ENCODE results near the gene ASB8.
"Not testable (repeated sequence)": the region's sequence is repeated elsewhere in the genome, so short reads cannot be mapped to it uniquely, and the experiment has no call there.

Gene ASB8

DNA sequence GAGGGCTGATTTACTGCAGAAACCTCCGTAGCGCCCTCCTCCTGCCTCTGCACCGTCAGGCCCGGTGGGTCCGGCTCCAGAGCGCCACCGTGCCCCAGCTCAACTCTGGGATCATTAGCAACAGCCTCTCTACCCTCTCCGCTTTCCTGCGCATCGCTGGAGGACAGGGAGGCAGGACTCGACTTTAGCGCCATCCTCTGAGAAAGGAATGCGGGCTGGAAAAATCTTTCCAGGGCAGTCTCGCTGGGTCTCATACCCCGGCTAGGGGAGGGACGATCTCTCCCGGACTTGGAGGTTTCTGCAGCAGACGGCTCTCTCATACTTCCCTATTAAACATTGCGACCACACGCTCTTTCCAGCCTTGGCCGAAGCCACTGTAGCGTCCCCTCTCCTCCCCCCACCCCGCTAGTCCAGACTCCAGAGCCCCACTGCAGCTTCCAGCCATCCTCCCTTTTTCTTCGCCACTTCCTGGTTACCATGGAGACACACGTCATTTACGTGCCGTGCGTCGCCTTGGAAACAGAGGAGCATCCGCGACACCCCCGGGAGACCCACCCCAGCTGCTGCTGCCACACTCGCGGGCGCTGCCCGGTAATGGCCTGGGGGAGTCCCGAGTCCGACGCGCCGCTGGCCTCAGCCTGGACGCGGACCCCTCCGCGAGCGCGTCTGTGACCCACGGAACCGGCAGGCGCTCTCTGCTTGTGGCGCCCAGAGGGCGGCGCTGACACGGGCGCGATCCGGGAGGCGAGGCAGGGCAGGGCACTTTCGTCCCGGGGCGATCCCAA lies 26.0 kb upstream of the ASB8 start, which contains the start of gene CCDC184:
Gene CCDC184, plus strand, starts transcription at position 554 of the 785 bp plus-strand sequence. CDS start 479 bp downstream, outside the sequence.
- DNase-seq (ENCODE audit: low read depth in 2 of 2), result peak in 1 of 2 donors; percentile 42

DNA sequence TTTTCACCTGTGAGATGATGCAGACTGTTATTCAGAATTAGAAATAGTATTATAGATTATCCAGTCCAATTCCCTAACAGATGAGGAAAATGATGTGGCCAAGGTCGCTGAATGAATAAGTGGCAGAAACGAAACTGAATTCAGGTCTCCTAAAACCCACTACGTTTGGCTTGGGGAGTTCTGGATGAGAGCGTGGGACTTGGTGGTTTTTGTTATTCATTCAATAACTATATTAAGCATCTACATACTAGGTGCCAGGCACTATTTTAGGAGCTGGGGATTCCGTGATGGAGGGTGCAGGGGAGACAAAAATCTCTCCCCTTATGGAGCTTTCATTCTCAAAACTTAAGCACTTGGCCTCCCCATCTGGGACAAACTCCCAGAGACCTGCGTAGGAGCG lies 25.3 kb upstream of the ASB8 start:
- no peak for DNase-seq (ENCODE audit: low read depth in 2 of 2)

DNA sequence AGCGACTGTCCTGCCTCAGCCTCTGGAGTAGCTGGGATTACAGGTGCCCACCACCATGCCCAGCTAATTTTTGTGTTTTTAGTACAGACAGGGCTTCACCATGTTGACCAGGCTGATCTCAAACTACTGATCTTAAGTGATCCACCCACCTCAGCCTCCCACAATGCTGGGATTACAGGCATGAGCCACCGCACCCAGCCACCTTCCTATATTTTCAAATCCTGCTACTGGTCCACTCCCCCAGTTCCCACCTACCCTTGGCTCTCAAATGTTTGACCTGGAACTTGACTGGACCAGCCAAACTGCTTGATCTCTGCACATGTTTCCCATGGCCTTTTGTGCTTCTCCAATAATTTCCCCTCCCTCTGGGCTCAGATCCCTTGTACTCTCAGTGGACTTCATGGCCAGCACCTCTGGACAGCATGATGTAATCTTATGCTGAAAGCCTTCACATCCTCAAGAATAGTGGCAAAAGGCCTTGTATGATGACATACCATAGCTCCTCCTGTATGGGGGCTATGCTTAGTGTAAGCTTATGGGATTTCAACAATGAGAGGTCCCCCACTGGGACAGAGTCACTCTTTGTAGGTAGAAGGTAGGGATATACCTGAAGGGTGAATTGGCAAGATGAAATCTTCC lies 23.7 kb upstream of the ASB8 start:
- no peak for DNase-seq (ENCODE audit: low read depth in 2 of 2)

DNA sequence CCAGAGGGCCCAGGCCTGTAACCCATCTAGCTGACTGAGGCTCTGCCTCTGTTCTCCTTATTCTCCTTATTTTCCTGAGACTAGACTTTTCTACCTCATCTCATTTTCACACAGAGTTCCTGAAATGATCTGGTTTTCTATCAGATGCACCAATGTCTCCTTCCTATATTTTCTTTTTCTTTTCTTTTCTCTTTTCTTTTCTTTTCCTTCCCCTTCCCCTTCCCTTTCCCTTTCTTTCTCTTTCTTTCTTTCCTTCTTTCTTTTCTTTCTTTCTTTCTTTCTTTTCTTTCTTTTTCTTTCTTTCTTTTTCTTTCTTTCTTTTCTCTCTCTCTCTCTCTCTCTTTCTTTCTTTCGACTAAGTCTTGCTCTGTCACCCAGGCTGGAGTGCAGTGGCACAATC lies 23.1 kb upstream of the ASB8 start:
- no peak for DNase-seq (ENCODE audit: low read depth in 2 of 2)

DNA sequence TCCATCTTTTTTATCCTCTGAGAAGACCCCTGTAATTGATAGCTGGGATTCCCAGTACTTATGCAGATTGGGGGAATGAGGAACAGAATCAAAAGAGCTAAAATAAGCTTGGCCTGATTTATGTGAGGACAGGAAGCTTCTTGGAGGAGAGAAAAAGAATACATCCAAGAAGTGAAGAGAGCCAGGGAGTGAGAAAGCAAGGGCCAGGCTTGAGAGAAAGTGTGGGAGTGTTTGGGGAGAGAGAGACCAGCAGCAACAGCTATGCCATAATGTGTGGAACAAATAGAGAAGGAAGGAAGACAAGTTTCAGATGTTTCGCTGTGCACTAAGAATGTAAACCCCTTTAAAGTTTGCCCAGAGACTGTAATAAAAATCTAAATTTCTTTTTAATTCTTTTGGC lies 22.2 kb upstream of the ASB8 start:
- no peak for DNase-seq (ENCODE audit: low read depth in 2 of 2)

DNA sequence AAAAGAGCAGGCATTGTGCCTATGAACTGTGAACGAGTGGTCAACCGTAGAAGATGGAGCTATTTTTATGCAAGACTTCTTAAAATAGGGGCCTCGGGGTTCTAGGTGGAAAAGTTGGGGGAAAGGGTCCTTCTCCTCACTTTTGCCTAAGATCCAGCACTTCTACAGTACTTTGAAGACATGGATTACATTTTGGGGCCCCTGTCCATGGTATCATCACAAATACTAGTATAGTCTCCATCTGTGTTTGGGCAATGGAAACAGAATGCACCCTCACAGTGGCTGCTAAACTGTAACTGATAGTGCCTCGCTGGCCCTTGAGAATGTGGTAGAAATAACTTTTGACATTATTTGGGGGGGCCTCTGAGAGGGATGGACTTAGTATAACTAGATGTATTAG lies 20.7 kb upstream of the ASB8 start:
- no peak for DNase-seq (ENCODE audit: low read depth in 2 of 2)

DNA sequence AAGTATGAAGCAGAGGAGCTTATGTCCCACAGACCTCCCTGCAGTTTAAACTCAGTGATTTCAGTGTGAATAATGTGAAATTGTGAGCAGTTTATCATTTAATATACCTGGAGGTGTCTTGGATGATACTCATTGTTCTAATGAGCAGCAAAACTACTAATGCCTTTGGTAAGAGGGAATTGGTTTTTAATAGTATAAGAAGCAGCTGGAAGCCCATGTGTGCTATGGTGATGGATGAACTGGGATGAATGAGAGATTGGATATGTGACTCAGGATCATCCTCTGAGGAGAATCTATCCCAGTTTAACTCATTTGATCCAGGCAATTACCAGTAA lies 19.1 kb upstream of the ASB8 start:
- no peak for DNase-seq (ENCODE audit: low read depth in 2 of 2)

DNA sequence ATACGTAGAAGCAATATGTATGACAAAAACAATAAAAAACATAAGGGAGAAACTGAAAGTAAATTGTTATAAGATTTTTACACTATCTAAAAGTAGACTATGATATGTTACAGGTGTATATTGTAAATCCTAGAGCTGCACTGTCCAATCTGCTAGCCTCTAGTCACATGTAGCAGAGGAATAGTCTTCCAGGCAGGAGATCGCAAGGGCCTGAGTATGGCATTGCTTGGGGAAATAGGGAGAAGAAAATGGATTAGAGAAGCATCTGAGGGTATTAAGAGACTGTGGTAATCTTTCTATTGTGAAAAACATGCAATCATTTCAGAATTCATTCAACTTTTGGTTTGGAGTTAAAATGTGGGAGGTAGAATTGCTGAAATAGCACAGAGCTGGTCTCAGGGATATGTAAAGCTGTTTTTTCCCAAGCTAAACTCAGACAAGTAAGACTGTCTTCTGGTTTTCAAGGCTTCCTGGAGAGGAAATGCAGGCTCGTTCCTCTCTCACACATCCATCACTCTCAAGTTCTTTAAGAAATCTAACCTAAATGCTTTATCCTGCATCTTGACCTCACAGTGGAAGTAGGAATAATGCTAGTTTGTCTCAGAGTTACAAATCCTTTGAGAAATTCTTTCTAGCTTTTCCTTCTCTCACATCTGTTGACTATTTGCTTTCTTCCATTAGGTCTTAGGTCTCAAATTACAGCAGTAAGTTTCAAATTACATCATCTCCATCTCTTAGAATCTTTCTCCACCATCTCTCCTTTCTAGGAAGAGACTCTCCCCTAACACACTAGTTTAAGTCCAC lies 18.5 kb upstream of the ASB8 start:
- DNase-seq (ENCODE audit: low read depth in 2 of 2), result no peak

DNA sequence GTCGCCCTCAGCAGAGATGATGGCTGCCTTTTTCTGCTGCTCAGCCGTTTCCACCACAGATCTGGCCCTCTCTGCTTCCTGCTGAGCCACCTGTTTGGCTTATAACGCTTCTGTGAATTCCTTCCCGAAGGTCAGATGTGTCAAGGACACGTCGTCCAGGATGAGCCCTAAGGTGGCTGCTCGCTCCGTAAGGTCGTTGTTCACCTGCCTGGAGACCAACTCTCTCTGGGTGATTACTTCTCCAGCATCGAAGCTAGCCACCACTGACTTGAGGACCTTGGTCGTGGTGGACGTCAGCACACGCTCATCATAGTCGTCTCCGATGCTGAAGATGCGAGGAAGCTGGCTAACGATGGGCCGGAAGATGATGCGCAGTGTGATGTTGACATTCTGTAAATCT lies 11.7 kb upstream of the ASB8 start:
- DNase-seq (ENCODE audit: low read depth in 2 of 2), result no peak

DNA sequence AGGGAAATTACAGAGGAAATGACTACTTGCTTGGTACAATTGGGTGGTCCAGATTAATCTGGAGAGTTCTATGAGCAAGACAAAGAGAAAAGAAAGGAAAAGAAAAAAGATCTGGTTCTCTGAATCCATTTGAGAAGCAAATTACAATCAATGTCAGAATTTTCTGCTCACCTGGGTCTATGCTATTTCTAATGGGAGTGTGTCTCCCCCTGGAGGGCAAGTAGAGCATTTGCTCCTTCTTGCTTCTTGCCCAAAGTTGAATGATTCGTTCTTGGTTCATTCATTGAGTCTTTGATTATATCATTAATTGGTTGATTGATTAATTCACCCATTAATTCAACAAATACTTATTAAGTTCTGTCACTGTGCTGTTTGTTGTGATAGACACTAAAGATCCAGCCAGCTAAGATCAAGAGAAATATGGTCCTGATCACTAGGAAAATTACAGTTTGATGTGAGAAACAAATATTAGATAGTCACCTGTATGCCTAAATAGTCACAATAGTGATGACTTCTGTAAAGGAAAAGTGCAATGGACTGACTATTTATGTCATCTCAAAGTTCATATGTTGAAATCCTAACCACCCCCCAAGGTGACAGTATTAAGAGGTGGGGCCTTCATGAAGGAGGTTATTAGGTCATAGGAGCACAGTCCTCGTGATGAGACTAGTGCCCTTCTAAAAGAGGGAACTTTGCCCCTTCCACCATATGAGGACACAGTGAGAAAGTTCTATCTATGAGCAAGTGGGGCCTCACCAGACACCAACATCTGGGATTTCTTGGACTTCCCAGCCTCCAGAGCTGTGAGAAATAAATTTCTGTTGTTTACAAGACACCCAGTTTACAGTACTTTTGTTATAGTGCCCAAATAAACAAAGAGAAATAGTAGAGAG lies 8.0 kb upstream of the ASB8 start:
- no peak for DNase-seq (ENCODE audit: low read depth in 2 of 2)

DNA sequence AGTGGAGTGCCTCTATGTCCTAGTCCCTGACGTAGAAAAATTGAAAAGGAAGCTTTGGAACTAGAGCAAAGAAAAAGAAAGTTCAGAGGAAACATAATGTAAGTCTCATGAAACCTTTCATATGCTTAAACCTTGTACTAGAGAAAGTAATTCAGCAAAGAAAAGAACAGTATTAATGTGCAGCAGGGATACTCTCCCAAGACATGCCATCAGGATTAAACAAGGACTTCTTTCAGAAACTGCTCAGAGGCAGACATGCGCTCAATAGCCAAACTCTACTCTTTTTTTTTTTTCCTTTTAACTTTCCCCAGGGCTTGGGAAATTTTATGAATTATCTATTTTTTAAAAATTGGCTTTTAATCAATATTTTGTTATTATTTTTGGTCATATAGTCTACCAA lies 7.1 kb upstream of the ASB8 start:
- DNase-seq (ENCODE audit: low read depth in 2 of 2), result no peak

DNA sequence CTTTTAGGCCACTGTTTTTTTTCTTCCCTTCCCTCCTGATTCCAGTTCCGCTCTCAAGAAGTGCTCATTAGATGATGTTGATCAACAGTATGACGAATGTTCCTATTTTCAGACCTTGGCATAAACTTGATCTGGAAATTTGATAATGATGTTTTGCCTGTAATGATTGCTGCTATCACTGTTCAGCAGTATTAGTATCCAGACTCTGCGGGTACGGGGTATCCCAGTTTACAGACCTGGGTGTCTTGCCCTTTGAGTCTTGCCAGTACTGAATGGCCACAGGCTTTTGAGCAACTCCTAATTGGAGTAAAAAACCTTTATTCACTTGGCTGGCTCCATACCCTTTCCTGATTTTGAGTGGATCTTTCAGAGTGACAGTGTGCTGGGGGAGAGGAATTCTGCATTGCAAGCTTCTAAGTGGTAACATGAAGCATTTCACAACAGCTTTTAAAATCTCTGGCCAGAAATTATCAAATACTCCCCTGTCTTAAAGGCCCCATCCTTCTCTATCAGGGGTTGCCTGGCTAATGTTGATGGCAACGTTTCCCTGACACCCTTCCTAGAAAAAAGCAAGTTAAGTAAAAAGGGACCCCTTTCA lies 5.9 kb upstream of the ASB8 start:
- DNase-seq (ENCODE audit: low read depth in 2 of 2), result no peak

DNA sequence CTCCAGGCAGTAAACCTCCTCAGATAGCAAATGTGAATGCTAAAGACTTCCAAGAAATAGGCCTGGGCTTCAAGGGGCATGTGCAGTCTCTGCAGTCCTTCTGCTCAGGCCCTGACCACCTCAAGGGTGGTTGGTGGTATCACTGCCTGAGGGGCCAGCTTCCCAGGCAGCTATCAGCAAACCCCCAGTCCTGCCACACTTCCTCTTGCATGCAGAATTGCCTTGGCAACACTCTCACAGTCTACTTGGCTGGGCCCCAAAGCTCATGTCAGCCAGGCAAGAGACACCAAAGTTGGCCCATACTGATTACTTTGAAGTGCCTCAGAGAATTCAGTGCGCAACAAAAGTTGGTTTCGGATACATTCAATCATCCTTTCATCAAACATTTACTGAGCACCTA lies 3.5 kb upstream of the ASB8 start:
- DNase-seq (ENCODE audit: low read depth in 2 of 2), result no peak

DNA sequence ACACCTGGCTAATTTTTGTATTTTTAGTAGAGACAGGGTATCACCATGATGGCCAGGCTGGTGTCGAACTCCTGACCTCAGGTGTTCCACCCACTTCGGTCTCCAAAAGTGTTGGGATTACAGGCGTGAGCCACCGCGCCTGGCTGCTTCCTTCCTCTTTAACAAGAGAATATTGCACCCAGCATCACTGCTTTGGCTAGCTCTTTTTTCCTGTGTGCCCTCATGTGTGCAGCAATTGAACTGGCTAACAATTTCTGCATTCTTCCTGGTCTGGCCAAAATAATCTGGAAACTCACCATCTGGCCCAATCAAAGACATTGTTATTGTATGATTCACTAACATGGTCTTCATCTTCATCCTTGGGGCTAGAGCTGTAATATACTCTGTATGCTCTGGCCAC lies 2.7 kb upstream of the ASB8 start:
- no peak for DNase-seq (ENCODE audit: low read depth in 2 of 2)

DNA sequence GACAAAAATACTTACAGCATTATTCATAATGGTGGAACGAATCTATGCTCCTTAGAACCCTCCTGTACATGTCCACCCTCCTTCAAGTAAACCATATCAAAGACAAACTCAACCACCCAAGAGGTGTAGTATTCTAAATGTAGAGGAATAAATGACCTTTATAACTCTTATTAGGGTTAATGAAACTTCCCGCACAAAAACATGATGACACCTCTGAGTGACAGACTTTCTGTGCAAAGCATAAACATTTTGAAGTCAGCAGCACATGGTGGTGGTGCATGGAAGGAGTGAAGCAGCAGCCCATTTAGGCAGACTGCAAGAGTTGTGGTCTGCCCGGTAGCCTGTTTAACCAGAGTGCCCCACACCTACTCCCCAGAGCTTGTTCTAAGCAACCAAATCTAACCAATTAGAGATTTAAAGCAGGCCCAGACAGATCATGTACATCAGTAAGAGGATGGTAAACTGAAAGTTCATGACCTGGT lies 615 bp upstream of the ASB8 start:
- no peak for DNase-seq (ENCODE audit: low read depth in 2 of 2)

DNA sequence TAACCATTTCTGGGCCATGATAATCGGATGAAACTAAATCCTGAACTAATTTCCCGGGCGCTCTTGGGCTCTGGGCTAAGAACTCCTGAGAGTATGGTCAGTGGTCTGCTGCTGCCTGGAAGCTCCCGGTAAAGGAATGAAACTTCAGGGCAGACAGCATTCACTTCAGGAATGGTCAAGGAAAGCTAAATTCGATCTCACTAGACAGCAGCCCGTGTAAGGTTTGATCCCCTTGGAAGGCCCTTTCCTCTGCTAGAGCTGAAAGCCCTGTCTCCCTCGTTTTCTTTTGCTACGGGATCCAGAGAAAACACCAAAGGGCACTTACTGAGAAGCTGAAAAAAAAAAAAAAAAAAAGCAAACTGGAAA lies 680 bp downstream of the ASB8 start:
- DNase-seq (ENCODE audit: low read depth in 2 of 2), result no peak

DNA sequence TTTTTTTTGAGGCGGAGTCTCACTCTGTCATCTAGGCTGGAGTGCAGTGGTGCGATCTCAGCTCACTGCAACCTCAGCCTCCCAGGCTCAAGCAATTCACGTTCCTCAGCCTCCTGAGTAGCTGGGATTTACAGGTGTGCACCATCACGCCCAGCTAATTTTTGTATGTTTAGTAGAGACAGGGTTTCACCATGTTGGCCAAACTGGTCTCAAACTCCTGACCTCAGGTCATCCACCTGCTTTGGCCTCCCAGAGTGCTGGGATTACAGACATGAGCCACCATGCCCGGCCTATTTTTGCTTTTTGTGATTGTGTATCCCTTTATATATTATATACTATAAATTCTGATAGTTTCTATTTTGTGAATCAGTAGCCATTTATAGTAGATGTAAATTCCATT lies 1.5 kb downstream of the ASB8 start:
- DNase-seq (ENCODE audit: low read depth in 2 of 2), result not testable (repeated sequence)

DNA sequence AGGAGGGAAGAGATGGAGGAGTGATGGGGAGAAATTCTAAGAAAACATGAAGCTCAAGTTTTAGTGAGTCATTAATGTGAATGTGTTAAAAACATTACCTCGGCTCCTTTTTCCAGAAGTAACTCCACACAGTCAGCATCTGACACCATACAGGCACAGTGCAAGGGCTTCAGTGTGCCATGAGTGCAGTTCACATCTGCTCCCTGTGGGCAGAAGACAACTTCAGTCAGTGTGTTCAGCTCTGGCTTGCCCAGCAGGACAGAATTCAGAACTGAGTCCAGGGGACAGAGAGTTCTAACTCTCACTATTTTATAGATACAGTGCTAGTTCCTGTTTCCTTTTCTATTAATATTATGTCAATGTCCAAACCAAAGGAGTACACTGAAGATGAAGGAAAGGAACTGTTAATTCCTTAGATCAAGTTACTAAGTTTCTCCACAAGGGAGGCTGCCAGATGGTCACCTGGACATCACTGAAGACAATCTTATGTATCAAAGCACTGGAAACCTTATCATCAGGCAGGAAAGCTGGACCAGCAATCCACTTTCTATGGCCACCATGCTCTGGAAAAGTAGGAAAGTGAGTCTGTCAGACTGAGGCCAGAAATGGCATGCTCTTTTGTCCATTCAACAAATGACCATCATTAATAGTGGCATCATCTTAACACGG lies 6.1 kb downstream of the ASB8 start:
- no peak for DNase-seq (ENCODE audit: low read depth in 2 of 2)

DNA sequence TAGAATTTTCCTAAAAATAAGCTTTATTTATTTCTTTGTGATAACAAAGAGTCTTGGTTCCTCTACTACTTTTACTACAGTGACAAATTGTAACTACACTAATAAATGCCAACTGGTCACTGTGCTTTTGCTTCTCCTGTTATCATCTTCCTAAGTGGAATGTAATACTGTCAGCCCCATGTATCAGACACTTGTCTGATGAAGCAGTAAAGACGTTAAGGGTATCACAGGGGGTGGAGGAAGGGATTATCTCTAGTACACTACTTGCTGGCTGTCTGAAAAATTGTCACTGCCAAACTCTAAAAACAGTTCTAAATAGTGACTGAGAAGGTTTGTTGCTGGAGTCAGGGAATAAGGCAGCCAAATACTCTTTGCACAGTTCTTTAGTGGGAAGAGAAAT lies 11.3 kb downstream of the ASB8 start:
- no peak for DNase-seq (ENCODE audit: low read depth in 2 of 2)

DNA sequence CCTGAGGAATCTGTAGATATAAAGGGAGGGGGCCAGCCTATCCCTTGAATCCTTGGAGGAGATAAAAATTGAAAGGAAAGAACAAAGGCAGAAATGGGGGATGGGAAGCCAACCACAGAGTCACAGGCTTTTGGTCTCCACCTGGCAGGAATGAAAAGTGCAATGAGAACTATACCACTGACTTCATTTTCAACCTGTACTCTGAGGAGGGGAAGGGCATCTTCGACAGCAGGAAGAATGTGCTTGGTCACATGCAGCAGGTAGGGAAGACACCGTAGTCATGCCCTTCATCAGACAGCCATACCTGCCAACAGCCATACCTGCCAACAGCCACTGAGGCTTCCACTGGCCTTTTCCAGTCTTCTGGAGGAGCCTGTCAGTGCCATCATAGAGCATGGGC lies 13.4 kb downstream of the ASB8 start:
- no peak for DNase-seq (ENCODE audit: low read depth in 2 of 2)
